NCI-H446 (cell line): ENCODE measurements around the gene NEMP1.
"Not testable (repeated sequence)": the region's sequence is repeated elsewhere in the genome, so short reads cannot be mapped to it uniquely, and the experiment has no call there.

Source experiments
- DNase-seq, 2 experiments: peaks; one replicate each; lab custom pipeline; 2025; lab: John Stamatoyannopoulos, UW

The NEMP1 gene

GRCh38 chr12:57057067-57057751 lies 21.4 kb downstream of the NEMP1 start:
- no peak for DNase-seq

DNA sequence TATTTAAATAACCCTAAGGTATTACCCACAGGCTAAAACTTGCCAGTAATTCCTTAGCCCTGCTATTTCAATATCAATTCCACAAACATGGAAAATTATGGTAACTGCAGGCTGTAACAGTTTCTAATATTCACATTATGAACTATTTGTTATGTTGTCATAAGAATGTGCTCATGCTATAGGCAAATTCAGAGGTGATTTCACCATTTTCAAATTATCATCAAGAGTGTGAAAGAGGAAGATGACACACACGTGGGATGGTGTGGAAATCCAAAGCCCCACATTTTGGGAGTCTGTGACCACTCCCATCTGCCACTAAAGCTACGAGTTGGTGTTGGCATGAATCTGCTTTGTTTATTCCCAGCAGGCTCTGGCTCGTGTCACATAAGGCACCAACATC lies 22.8 kb downstream of the NEMP1 start:
- DNase-seq: no peak

GRCh38 chr12:57053901-57054300 lies 24.7 kb downstream of the NEMP1 start:
- not testable (repeated sequence) for DNase-seq

- not testable (repeated sequence) for DNase-seq
Observed at GRCh38 chr12:57053146-57053545, 25.4 kb downstream of the NEMP1 start.

DNA sequence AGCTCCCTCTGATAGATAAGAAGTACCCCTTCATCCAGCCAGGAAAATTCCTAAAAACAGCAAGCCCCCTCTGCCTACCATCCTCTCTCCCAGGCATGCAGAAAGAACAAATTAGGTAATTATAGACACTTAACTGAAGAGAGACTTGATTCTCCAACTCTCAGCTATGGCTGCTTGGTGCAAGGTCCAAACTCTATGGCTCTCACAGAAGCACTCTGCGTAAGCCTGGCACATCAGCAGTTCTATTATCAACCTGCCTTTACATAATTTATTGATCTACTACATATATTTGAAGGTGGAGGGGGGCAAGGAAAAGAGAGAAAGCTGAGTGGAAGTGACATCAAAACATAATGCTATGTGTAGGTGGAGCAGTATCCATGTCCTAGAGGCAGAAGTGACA lies 27.6 kb downstream of the NEMP1 start:
- DNase-seq: no peak

DNA sequence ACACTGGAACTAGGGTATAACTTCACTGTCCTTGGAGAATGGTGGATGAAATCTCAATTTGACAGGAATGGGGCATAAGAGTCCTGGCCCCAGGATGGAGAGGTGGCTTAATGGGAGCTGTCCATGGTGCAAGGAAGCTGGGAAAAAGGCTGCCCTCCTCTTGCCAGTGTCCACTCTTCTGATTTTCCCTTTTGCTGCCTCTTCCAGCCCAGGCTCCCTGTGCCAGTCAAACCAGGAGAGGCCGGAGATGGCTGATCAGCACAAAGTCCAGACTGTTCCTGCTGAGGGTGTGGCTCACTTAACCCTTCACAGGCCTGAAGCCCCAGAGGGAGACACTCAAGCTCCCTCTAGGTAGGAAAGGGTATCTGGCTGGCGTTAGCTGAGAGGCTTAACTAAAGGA lies 28.7 kb downstream of the NEMP1 start, which contains the start of gene MYO1A:
TSS of gene MYO1A (minus strand) at position 240 of the 400 bp plus-strand sequence. CDS start 1,806 bp downstream, outside the sequence.
- no peak for DNase-seq

- no peak for DNase-seq
Observed at GRCh38 chr12:57049119-57049446, 29.5 kb downstream of the NEMP1 start.

DNA sequence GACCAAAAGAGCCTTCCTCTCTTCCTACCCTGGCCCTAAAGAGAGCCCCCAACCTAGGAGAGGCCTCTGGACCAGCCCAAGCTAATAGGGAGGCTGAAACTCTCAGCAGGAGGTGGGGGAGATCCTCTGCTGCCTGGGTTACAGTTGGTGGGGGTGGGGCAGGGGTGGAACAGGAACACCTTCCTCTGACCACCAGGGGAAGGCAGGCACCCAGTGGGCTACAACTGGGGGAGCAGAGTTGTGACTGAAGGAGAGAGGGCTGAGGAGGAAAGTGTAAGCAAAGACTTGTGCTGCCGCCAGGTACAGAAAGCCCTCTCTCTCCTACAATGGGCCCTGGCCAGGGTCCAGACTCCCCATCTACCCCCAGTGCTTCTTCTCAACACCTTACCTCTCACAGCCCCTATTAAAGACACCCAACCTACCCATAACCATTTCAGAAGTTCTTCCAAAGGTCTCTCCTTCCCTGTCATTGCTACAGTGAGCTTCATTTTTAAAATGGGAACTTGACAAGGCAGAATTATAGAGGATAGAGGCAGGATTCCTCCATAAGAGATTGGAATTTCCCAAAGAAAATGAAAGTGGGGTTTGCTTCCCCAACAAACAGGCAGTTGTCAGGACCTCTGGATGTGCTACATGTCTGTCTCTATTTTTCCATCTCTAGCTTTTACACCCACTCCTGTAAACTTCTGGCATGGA lies 30.0 kb downstream of the NEMP1 start:
- no peak for DNase-seq

DNA sequence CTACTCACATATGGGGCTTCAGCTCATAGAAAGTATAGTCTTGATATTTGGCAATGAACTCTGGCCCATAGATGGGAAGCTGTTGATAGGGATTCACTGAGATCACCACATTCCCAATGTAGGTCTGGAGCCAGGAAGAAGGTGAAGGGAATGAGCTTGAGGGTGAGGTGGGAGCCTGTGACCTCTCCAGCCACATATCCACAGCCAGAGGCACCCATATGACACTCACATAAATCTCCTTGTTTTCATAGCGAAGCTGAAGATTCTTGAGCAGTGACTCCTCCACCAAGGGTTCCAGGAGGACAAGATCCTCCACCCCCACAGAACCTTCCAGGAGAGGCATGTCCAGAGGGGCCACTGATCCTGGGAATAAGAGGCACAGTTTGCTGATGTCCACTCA lies 30.6 kb downstream of the NEMP1 start:
- no peak for DNase-seq

GRCh38 chr12:57046947-57047890 lies 31.4 kb downstream of the NEMP1 start:
- DNase-seq: no peak

DNA sequence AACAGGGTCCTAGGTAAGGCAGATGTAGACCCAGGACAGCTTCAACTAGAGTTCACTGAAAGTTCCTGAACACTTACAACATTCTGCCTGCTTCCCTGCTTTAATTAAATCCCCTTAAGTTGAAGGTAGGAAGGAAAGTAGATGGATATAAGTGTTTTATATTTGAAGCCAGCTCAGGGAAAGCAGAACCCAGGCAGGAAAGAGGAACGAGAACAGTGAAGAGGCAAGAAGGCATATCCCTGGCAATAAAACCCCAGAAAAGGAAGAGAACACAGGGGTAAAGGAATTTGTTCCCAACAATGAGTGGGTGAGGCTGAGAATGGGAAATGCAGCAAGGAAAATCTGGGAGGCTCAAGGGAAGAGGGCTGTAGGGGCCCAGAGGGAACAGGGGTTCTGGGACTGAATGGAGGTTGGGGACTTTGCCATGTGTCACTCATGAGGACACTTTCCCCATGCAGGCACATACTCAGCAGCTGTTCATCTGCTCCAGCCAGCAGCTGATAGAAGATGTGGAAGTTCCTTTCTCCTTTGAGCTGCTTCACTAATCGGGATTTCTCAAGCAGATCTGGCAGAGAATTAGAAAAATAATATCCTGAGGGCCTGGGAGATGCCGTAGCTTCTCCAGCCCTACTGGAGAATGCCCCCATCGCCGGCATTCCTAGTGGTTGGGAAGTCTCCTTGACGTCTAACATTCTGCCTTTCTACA lies 32.4 kb downstream of the NEMP1 start:
- DNase-seq: no peak

- no peak for DNase-seq
Observed at GRCh38 chr12:57044889-57045288, 33.7 kb downstream of the NEMP1 start.

DNA sequence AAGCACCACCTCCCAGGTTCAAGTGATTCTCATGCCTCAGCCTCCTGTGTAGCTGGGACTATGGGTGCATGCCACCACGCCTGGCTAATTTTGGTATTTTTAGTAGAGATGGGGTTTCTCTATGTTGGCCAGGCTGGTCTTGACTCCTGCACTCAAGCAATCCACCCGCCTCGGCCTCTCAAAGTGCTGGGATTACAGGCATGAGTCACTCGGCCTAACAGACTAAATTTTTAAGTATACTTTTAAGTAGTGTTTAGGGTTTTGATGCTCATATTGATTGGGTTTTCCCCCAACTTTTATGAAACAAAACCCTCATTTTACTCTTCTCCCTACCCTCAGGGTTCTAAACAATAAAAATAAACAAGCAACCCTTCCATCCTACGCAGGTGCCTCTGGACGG lies 34.1 kb downstream of the NEMP1 start:
- DNase-seq: no peak

GRCh38 chr12:57042695-57043094 lies 35.9 kb downstream of the NEMP1 start:
- no peak for DNase-seq

- no peak for DNase-seq
Observed at GRCh38 chr12:57040750-57041149, 37.8 kb downstream of the NEMP1 start.

- DNase-seq: no peak
Observed at GRCh38 chr12:57040211-57040610, 38.4 kb downstream of the NEMP1 start.

DNA sequence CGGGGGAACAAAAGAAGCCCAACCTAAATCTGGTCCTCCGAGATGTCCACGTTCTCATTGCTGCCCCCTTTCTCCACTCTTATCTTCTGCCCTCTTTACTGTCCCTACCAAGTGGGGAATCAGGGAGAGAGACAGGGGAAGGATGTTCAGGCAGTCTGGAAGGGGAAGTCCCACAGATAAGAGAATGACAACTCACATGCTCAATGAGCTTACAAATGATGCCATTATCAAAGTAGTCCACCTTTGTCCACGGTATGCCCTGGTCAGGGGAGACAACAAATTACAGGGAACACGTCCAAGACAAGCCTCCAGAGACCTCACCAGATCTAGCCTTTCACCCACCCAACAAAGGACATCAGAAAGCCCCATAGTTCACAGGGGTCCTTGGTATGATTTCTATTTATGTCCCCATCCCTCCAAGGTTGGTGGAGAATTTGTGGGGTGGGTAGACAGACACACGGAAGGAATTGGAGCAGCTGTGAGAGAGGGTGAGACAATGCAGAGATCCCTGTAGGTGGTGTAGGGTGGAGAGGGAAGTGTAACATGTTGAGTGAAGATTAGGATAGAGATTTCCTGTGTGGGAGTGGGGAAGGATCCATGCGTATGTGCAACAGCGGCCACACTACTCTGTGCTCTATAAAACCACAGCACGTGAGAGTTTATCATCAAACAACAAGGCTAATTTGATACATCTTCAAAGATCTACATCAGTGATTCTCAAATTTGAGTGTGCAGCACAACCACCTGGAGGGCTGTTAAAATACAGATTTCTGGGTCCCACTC lies 39.4 kb downstream of the NEMP1 start:
- DNase-seq: no peak

DNA sequence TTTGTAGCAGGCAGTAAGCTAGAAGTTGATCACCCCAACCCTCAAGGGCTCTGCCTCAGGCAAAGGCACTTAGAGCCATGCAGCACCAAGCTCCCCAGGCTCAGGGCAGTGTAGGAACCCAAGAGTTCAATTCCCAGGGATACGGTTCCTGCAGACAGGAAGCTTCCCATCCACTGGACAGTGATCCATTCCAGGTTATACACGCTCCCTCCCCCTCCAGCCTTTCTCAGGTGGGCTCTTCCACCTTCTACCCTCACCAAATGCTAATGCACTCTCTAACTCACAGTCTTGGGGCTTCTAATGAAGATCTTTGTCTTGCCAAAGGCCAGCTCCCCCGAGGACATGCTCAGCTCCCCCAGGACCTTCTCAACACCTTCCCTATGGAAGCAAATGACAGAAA lies 41.3 kb downstream of the NEMP1 start:
- DNase-seq: no peak

GRCh38 chr12:57033431-57033830 lies 45.2 kb downstream of the NEMP1 start:
- DNase-seq: no peak

- DNase-seq: no peak
Observed at GRCh38 chr12:57031789-57032188, 46.8 kb downstream of the NEMP1 start.

- DNase-seq: peak in 1 of 2 experiments; percentile 25
Observed at GRCh38 chr12:57031138-57031725, 47.4 kb downstream of the NEMP1 start.
